ENCODE data around the gene IGFBP7.
A peak's percentile ranks its signal among the peaks of the same experiment; 100 is the strongest.

The IGFBP7 gene

DNA sequence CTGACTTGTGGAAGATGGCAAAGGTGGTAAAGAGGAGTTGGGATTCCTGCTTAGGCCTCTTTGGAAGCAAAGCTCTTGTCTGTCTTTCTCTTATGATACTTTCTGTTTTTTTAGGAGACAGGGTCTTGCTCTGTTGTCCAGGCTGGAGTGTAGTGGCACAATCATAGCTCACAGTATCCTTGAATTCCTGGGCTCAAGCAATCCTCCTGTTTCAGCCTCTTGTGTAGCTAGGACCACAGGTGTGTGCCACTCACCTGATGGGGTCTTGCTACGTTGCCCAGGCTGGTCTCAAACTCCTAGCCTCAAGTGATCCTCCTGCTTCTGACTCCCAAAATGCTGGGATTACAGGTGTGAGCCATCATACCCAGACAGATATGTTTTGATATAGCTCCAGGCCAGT lies 19.3 kb upstream of the IGFBP7 start:
- 96% methylated on average over 1 of the region's 1 CpG for WGBS
- no peaks in the 10 kb centered on the region for H3K36me3 ChIP-seq (ENCODE audit: insufficient read depth, low read length)

DNA sequence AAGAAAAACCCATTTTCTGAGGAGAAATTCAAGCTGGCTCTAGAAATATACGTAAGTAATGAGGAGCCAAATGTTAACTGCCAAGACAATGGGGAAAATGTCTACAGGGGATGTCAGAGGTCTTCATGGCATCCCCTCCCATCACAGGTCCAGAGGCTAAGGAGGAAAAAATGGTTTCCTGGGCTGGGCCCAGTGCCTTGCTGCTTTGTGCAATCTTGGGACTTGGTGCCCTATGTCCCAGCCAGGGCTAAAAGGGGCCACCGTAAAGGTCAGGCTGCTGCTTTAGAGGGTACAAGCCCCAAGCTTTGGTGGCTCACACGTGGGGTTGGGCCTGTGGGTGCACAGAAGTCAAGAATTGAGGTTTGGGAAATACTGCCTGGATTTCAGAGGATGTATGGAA lies 17.2 kb upstream of the IGFBP7 start:
- Histone ChIP-seq H3K27ac (ENCODE audit: low read depth, low read length) (no peak overlapping the region), H3K4me1 (ENCODE audit: insufficient read depth, low read length) (no peaks in the 10 kb centered on the region), H3K9ac (ENCODE audit: low read depth, low read length) (no peak overlapping the region), H3K27me3 (ENCODE audit: insufficient read depth, low read length) (no peaks in the 10 kb centered on the region), H3K9me3 (ENCODE audit: insufficient read depth, low read depth, low read length) (peaks cover 17% of the 10 kb centered on the region), H3K4me3 (ENCODE audit: low read length) (no peak overlapping the region), H3K36me3 (ENCODE audit: insufficient read depth, low read length) (no peaks in the 10 kb centered on the region)
- 77% methylated on average over 3 of the region's 3 CpGs for WGBS

More for the DNA sequence above, 19.3 kb upstream of the IGFBP7 start:
- Histone ChIP-seq H3K27me3 (ENCODE audit: insufficient read depth, low read length) (no peaks in the 10 kb centered on the region), H3K9ac (ENCODE audit: low read depth, low read length) (no peak overlapping the region), H3K9me3 (ENCODE audit: insufficient read depth, low read depth, low read length) (peaks cover 17% of the 10 kb centered on the region), H3K4me1 (ENCODE audit: insufficient read depth, low read length) (no peaks in the 10 kb centered on the region), H3K4me3 (ENCODE audit: low read length) (no peak overlapping the region), H3K27ac (ENCODE audit: low read depth, low read length) (no peak overlapping the region)

GRCh38 chr4:57125996-57126395 lies 15.8 kb upstream of the IGFBP7 start:
- Histone ChIP-seq H3K27ac (ENCODE audit: low read depth, low read length) (no peak overlapping the region), H3K36me3 (ENCODE audit: insufficient read depth, low read length) (no peaks in the 10 kb centered on the region), H3K4me1 (ENCODE audit: insufficient read depth, low read length) (no peaks in the 10 kb centered on the region), H3K9me3 (ENCODE audit: insufficient read depth, low read depth, low read length) (peaks cover 17% of the 10 kb centered on the region), H3K27me3 (ENCODE audit: insufficient read depth, low read length) (no peaks in the 10 kb centered on the region), H3K9ac (ENCODE audit: low read depth, low read length) (no peak overlapping the region), H3K4me3 (ENCODE audit: low read length) (no peak overlapping the region)

DNA sequence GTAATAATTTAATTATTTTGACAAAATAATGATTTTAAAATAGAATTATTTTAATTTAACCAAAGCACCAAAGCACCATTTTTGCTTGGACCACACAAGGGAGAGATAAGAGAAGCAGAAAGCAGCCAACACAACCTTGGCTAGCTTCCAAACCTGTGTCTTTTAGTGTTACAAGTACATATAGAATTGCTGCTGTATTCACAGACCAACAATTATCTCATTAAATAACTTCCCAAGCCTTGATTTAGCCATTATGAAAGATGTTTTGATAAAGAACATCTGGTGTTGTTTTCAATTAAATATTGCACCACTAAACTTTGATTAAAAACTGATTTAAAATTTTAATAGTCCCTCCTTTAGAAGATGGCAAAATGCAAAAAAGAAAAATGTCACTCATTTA lies 14.0 kb upstream of the IGFBP7 start:
- Histone ChIP-seq H3K27me3 (ENCODE audit: insufficient read depth, low read length) (no peaks in the 10 kb centered on the region), H3K9ac (ENCODE audit: low read depth, low read length) (no peak overlapping the region), H3K36me3 (ENCODE audit: insufficient read depth, low read length) (no peaks in the 10 kb centered on the region), H3K9me3 (ENCODE audit: insufficient read depth, low read depth, low read length) (peaks cover 17% of the 10 kb centered on the region), H3K27ac (ENCODE audit: low read depth, low read length) (no peak overlapping the region), H3K4me3 (ENCODE audit: low read length) (no peak overlapping the region), H3K4me1 (ENCODE audit: insufficient read depth, low read length) (no peaks in the 10 kb centered on the region; the same call in 1 of the 2 replicates)

- 100% methylated on average over 1 of the region's 1 CpG for WGBS
- Histone ChIP-seq H3K4me1 (ENCODE audit: insufficient read depth, low read length) (no peaks in the 10 kb centered on the region; the same call in 1 of the 2 replicates), H3K36me3 (ENCODE audit: insufficient read depth, low read length) (no peaks in the 10 kb centered on the region), H3K27me3 (ENCODE audit: insufficient read depth, low read length) (no peaks in the 10 kb centered on the region), H3K9me3 (ENCODE audit: insufficient read depth, low read depth, low read length) (peaks cover 11% of the 10 kb centered on the region; the same call in 1 of the 2 replicates), H3K4me3 (ENCODE audit: low read length) (no peak overlapping the region), H3K27ac (ENCODE audit: low read depth, low read length) (no peak overlapping the region), H3K9ac (ENCODE audit: low read depth, low read length) (no peak overlapping the region)
Observed at GRCh38 chr4:57122959-57123358, 12.8 kb upstream of the IGFBP7 start.

- H3K4me3 ChIP-seq (ENCODE audit: low read length): no peak overlapping the region
- no peaks in the 10 kb centered on the region for H3K27me3 ChIP-seq (ENCODE audit: insufficient read depth, low read length)
- H3K4me1 ChIP-seq (ENCODE audit: insufficient read depth, low read length): no peaks in the 10 kb centered on the region; the same call in 1 of the 2 replicates
- WGBS: 82% methylated on average over 8 of the region's 8 CpGs
- H3K36me3 ChIP-seq (ENCODE audit: insufficient read depth, low read length): no peaks in the 10 kb centered on the region
- H3K27ac ChIP-seq (ENCODE audit: low read depth, low read length): no peak overlapping the region
- no peaks in the 10 kb centered on the region for H3K9me3 ChIP-seq (ENCODE audit: insufficient read depth, low read depth, low read length)
- no peak overlapping the region for H3K9ac ChIP-seq (ENCODE audit: low read depth, low read length)
Observed at GRCh38 chr4:57119054-57119651, 9.0 kb upstream of the IGFBP7 start.

- H3K9me3 ChIP-seq (ENCODE audit: insufficient read depth, low read depth, low read length): no peaks in the 10 kb centered on the region
- no peaks in the 10 kb centered on the region for H3K36me3 ChIP-seq (ENCODE audit: insufficient read depth, low read length)
- no peak overlapping the region for H3K4me3 ChIP-seq (ENCODE audit: low read length)
- H3K9ac ChIP-seq (ENCODE audit: low read depth, low read length): no peak overlapping the region
- WGBS: 86% methylated on average over 2 of the region's 2 CpGs
- H3K27ac ChIP-seq (ENCODE audit: low read depth, low read length): no peak overlapping the region
- H3K27me3 ChIP-seq (ENCODE audit: insufficient read depth, low read length): peaks cover 3% of the 10 kb centered on the region; the same call in 1 of the 2 replicates
- H3K4me1 ChIP-seq (ENCODE audit: insufficient read depth, low read length): no peaks in the 10 kb centered on the region; the same call in 1 of the 2 replicates
Observed at GRCh38 chr4:57117491-57117890, 7.3 kb upstream of the IGFBP7 start.

DNA sequence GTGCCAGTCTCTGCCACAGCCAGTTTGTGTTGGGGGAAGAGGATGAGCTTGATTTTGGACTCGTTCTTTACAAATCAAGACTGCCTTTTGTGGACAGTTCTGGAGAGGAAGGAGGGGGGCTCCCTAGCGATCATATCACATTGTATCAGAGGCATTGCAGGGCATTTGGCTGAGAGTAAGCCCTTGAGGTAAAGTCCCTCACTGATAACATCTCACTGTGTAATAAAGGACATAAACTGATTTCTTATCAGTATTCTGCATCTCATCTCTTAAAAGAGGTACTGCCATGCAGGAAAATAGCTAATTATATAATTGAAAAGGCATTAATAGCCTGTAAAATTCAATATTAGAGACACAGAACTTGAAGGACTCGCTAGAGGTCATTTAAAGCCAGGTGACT lies 6.1 kb upstream of the IGFBP7 start:
- Histone ChIP-seq H3K27ac (ENCODE audit: low read depth, low read length) (no peak overlapping the region), H3K4me1 (ENCODE audit: insufficient read depth, low read length) (peaks cover 4% of the 10 kb centered on the region; the same call in 1 of the 2 replicates), H3K27me3 (ENCODE audit: insufficient read depth, low read length) (peaks cover 15% of the 10 kb centered on the region), H3K4me3 (ENCODE audit: low read length) (no peak overlapping the region), H3K9me3 (ENCODE audit: insufficient read depth, low read depth, low read length) (no peaks in the 10 kb centered on the region), H3K9ac (ENCODE audit: low read depth, low read length) (no peak overlapping the region), H3K36me3 (ENCODE audit: insufficient read depth, low read length) (no peaks in the 10 kb centered on the region)
- WGBS: 89% methylated on average over 3 of the region's 3 CpGs

GRCh38 chr4:57114973-57115372 lies 4.8 kb upstream of the IGFBP7 start:
- Histone ChIP-seq H3K27me3 (ENCODE audit: insufficient read depth, low read length) (peaks cover 28% of the 10 kb centered on the region), H3K4me1 (ENCODE audit: insufficient read depth, low read length) (peaks cover 9% of the 10 kb centered on the region), H3K27ac (ENCODE audit: low read depth, low read length) (no peak overlapping the region), H3K36me3 (ENCODE audit: insufficient read depth, low read length) (no peaks in the 10 kb centered on the region), H3K4me3 (ENCODE audit: low read length) (no peak overlapping the region), H3K9me3 (ENCODE audit: insufficient read depth, low read depth, low read length) (no peaks in the 10 kb centered on the region), H3K9ac (ENCODE audit: low read depth, low read length) (no peak overlapping the region)

GRCh38 chr4:57113870-57114269 lies 3.7 kb upstream of the IGFBP7 start:
- Histone ChIP-seq H3K36me3 (ENCODE audit: insufficient read depth, low read length) (no peaks in the 10 kb centered on the region), H3K9me3 (ENCODE audit: insufficient read depth, low read depth, low read length) (no peaks in the 10 kb centered on the region), H3K27ac (ENCODE audit: low read depth, low read length) (no peak overlapping the region), H3K4me1 (ENCODE audit: insufficient read depth, low read length) (peaks cover 9% of the 10 kb centered on the region), H3K27me3 (ENCODE audit: insufficient read depth, low read length) (peaks cover 39% of the 10 kb centered on the region), H3K9ac (ENCODE audit: low read depth, low read length) (no peak overlapping the region), H3K4me3 (ENCODE audit: low read length) (no peak overlapping the region)
- WGBS: 69% methylated on average over 6 of the region's 6 CpGs

- Histone ChIP-seq H3K9me3 (ENCODE audit: insufficient read depth, low read depth, low read length) (no peaks in the 10 kb centered on the region), H3K9ac (ENCODE audit: low read depth, low read length) (peak overlapping the region; percentile 45; the same call in 1 of the 2 replicates), H3K27ac (ENCODE audit: low read depth, low read length) (no peak overlapping the region), H3K27me3 (ENCODE audit: insufficient read depth, low read length) (peaks cover 67% of the 10 kb centered on the region), H3K4me1 (ENCODE audit: insufficient read depth, low read length) (peaks cover 9% of the 10 kb centered on the region), H3K36me3 (ENCODE audit: insufficient read depth, low read length) (no peaks in the 10 kb centered on the region), H3K4me3 (ENCODE audit: low read length) (peak overlapping the region; percentile 48)
- 4% methylated on average over 25 of the region's 25 CpGs for WGBS
Observed at GRCh38 chr4:57110640-57111511, 691 bp upstream of the IGFBP7 start.
